HS-27A (cell line): ENCODE results near the gene KIF20B.
"Not testable (repeated sequence)": the region's sequence is repeated elsewhere in the genome, so short reads cannot be mapped to it uniquely, and the experiment has no call there.

Experiments
- DNase-seq: peaks from one replicate; pipeline ENCODE4 v3.0.0-alpha.2; 2012; ENCODE audit warnings: low read depth, missing footprints

The KIF20B gene

DNA sequence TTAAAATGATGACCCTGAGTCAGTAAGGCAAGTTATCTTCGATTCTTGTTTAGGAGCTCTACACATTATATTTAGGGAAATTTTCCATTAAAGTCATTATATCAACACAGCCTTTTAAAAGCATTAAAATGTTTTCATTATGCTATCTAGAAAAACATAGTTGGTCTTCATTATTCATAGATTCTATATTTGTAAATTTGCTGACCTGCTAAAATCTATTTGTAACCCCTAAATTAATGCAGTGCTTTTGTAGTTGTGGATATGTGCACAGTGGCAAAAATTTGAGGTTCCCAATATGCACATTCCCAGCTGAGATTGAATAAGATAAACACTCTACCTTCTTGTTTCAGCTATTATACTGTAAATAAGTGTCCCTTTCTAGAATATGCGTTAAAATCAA is 81.1 kb downstream of the KIF20B start:
- no peak for DNase-seq

DNA sequence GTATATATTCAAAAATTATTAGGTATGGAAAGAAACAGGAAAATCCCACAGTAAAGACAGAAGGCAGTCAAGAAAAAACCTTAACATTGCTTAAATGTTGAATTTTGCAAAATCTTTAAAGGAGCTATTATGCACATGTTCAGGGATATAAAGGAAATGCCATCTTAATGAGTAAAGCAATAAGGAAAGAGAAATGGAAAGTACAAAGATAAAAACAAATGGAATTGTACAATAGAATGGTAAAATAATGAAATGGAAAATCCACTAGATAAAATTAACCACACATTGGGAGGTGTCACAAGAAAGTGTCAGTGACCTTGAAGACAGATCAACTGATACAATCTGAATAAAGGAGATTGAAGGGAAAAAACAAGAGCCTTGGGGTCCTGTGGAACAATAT is 82.0 kb downstream of the KIF20B start:
- no peak for DNase-seq

GRCh38 chr10:89785095-89785494 is 83.7 kb downstream of the KIF20B start:
- DNase-seq: no peak

DNA sequence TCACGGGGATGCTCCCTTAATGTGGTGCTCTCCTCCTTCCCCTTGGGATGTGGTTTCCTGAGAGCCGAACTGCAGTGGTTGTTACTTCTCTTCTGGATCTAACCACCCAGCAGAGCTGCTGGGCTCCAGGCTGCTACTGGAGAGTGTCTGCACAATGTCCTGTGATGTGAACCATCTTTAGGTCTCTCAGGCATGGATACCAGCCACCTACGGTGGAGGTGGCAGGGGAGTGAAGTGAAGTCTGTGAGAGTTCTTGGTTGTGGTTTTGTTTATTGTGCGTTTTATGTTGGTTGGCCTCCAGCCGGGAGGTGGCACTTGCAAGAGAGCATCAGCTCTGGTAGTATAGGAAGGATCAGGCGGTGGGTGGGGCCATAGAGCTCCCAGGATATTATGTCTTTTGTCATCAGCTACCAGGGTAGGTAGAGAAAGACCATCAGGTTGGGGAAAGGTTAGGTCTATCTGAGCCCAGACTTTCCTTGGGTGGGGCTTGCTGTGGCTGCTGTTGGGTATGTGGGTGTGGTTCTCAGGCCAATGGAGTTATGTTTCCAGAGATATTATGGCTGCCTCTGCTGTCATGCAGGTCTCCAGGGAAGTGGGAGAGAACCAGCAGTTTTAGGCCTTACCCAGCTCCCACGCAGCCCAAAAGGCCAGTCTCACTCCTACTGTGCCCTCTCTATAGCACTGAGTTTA is 87.9 kb downstream of the KIF20B start:
- DNase-seq: no peak

GRCh38 chr10:89792187-89792586 is 90.8 kb downstream of the KIF20B start:
- DNase-seq: no peak

GRCh38 chr10:89793649-89794254 is 92.4 kb downstream of the KIF20B start:
- DNase-seq: peak; percentile 7

GRCh38 chr10:89795840-89796239 is 94.5 kb downstream of the KIF20B start:
- DNase-seq: no peak

GRCh38 chr10:89798092-89798491 is 96.7 kb downstream of the KIF20B start:
- DNase-seq: no peak

DNA sequence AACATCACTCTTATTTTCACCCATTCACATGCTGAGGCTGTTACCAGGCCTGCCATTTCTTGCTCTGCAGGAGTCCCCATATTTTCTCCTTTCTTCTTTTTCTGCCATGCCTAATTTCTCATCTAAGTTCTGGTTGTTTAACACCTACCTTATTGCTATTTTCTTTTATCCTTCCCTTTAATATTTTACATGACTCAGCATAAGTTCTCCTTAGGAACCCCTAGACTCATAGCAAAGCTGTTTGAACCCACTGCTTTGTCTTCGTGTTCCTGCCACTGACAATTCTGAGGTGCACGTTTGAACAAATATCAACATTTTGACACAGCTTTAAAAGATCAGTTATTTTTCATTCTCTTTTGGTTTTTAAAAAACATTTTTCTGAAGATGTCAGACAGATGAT is 98.2 kb downstream of the KIF20B start:
- DNase-seq: no peak

- DNase-seq: no peak
Observed at GRCh38 chr10:89805599-89806013, 104.2 kb downstream of the KIF20B start.

- DNase-seq: no peak
Observed at GRCh38 chr10:89808842-89809241, 107.5 kb downstream of the KIF20B start.

- DNase-seq: no peak
Observed at GRCh38 chr10:89809766-89810165, 108.4 kb downstream of the KIF20B start.

GRCh38 chr10:89810908-89811525 is 109.6 kb downstream of the KIF20B start:
- DNase-seq: no peak

DNA sequence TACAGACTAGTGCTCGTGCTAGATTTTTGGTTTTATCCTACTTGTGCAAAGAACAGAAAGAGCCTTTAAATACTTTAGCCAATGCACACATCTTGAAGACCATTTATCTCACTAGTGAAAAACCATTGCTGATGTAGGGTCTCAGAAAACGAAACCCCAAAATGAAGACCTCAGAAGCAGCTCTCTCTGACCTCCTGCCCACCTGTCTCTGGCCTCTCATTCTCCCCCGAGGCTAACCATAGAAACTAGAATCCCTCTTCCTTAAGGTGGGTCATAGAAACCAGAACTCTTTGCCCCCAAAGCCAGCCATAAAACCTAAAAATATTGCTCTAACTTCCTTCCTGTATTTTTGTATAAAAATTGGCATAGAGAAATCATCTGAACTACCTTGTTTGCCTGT is 112.2 kb downstream of the KIF20B start:
- DNase-seq: no peak

DNA sequence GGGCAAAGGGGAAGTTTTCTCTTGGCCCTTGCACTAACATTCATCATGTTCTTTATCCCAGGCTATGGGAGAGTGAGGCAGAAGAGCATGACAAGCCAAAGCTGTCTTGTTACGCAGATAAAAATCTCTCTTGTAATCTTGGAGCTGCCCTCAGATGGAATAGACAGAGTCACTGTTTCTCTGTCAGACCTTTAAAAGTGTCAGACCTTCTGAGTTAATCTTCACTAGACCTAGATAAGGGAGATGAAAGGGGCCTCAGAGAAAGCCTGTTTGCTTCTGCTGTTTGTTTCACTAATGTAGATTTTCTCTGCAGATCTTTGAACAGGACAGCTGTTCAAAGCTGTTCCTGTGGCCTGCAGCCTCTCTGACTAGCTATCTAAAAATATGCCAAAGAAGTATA is 112.9 kb downstream of the KIF20B start:
- no peak for DNase-seq

DNA sequence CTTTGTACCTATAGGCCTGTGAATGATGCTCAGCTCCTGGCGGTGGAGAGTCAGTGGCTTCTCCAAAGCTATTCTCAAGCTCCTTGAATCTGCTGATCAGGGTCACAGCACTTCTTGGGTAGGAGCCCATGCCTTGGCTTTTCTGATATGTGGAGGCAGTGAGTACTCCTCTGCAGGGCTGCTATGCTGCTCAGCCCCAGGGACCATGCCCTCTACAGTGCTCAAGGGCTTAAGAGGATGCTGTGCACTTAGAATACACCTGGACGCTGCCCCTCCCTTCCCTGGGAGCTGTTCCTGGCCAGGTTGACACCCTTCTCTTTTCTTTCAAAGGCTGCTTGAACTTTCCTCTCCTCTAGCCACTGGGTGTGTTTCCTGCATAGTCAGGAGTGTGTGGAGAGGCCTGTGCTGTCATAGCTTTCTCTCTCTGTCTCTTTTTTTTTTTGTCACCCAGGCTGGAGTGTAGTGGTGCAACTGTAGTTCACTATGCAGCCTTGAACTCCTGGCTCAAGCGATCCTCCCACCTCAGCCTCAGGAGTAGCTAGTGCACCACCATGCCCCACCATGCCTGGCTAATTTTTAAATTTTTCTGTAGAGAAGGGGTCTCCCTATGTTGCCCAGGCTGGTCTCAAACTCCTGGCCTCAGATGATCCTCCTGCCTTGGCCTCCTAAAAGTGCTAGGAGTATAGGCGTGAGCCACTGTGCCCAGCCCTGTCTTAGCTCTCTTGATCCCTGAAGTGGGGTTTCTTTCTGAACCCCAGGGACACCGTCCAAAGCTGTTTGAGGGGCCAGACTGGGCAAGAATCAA is 113.9 kb downstream of the KIF20B start:
- no peak for DNase-seq

GRCh38 chr10:89819008-89819407 is 117.6 kb downstream of the KIF20B start:
- not testable (repeated sequence) for DNase-seq
